HG02852 (cell line): ENCODE data around the gene USP21.

Source experiments
- ATAC-seq: cut with Tn5 transposase; IDR thresholded peaks from one replicate; pipeline ENCODE4 v1.9.1; 2021; ENCODE audit warnings: mild to moderate bottlenecking, moderate library complexity; ENCODE audit not compliant: unreplicated experiment

USP21 gene

DNA sequence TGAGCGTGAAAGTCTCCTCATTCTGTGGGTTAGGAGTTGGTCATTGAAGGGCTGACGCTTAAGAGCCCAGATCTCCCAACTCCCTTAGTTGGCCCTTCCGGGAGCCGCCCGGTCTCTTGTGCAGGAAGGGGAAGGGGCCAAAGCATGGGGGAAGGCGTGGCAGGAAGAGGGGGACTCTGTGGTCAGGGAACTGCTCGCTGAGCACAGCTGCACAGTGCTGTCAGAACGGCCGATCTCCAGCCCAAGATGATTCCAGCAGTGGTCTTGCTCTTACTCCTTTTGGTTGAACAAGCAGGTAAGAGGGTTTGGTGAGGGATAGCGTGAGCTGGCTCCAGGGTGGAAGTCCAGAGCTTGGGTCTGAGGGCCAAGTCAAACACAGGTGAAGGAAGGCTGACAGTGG is 55.8 kb downstream of the USP21 start, which contains the start of gene FCER1G:
TSS of gene FCER1G (plus strand) at position 220 of the 400 bp plus-strand sequence. CDS start at position 247, 27 bp downstream.
- ATAC-seq: no peak
